Posterior vena cava (tissue), 2 donors: Measurements from ENCODE around the gene AP2A2. TPM values are rescaled to one million over a fixed set of nuclear protein-coding genes. Genes with fewer than 3 reads are reported as not detected.
A peak's percentile ranks its signal among the peaks of the same experiment; 100 is the strongest.

ENCODE experiments used
- DNase-seq: peaks from one replicate; pipeline ENCODE4 v3.0.0-alpha.2; 2020; ENCODE audit warnings: low spot score
- intact Hi-C, 2 donors: fragments of 100-400 bp; cut with DNase I; formaldehyde crosslinking; loops; one replicate each; pipeline versions ENCODE4 v1.14.1 to v1.14.2; 2022 to 2023
- total RNA-seq, 2 donors: library from RNA; stranded (reverse); fragmentation: NEBNext Ultra II Directional; extraction: Animal tissue kit (Norgen Biotek cat#: 25700); gene quantifications; one replicate each; pipeline ENCODE4 v1.2.1, GENCODE V29; 2021
- donor health status: DM: yes; HTN: yes; CAD: no.
- donor health status: DM: yes; HTN: yes; CAD: no.

Gene AP2A2
- total RNA-seq, 2 donors from 2014 or later: 83.5 to 117 TPM

DNA sequence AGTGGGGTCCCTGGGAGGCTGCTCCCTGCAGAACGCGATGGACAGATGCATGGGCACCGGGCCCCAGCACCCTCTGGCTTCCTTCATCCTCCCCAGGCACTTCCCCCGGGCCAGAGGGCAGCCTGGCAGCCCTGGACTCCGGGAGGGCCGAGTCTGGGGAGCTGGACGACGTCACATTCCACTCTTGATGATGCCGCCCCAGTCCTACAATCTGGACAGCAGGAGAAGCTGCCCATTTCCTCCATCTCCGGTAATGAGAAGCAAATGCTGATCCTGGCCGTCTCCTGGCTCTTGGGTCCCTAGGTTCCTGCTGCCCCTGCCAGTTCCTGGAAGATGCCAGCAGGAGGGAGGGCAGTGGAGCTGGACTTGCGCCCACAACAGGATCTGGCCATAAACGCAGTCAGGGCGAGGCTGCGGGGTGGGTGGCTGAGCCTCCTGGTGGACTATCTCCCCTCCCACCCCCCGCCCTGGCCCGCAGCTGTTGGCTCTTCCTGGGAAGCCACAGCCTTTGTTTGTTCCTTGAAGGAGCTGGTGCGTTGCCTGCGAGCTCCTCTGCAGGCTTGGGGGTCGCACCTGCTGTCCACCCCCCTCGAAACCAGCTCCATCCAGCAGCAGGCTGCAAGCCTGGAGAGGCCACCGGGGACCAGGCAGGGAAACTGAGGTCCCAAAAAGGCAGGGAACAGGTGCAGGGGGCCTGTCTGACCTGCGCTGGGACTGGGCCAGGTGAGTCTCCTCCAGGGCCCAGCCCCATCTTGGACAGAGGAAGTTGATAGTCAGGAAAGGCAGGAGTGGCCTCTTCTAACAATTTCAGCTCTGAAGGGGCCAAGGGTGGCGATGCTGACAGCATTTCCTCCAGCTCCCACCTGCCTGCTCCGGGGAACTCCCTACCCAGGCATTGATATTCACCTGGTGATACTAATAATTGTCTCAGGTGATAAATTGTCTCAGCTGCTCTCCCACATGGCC, 128.8 kb downstream of the AP2A2 start:
- peak; percentile 73 for DNase-seq
- intact Hi-C loops: loop anchor here in 1 of 2 donors (5.0 kb wide), 1 partner anchor 202 kb away; no protein-coding TSS in a partner anchor

- peak; percentile 56 for DNase-seq
- intact Hi-C loops: no loop called here
These were observed 129.5 kb downstream of the AP2A2 start for GRCh38 chr11:1055109-1055703.

- peak; percentile 77 for DNase-seq
- intact Hi-C loops: no loop called here
These were observed 130.5 kb downstream of the AP2A2 start for GRCh38 chr11:1055990-1056771.

DNA sequence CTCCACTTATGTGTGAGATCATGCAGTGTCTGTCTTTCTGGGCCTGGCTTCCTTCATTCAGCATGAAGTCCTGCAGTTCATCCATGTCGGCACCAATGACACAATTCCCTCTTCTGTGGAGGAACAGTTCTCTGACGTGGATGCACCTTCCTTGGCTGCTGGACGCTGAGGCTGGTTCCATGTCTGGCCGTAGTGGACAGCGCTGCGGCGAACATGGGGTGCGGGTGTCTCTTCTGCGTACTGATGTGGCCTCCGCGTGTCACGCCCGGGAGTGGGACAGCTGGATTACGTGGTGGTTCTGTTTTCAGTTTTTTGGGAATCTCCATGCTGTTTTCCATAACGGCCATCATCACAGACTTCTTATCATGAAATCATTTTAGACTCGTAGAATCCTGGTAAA, 132.1 kb downstream of the AP2A2 start:
- no peak for DNase-seq

GRCh38 chr11:1059759-1060158, 134.1 kb downstream of the AP2A2 start:
- DNase-seq: peak; percentile 50
- intact Hi-C loops: loop anchor here in 1 of 2 donors (5.0 kb wide), 1 partner anchor 1778 kb away; no protein-coding TSS in a partner anchor

More for the DNA sequence above, 132.1 kb downstream of the AP2A2 start:
- intact Hi-C loops: no loop called here

GRCh38 chr11:1060410-1060809, 134.7 kb downstream of the AP2A2 start:
- intact Hi-C loops: loop anchor here in 1 of 2 donors (5.0 kb wide), 1 partner anchor 1777 kb away; no protein-coding TSS in a partner anchor

DNA sequence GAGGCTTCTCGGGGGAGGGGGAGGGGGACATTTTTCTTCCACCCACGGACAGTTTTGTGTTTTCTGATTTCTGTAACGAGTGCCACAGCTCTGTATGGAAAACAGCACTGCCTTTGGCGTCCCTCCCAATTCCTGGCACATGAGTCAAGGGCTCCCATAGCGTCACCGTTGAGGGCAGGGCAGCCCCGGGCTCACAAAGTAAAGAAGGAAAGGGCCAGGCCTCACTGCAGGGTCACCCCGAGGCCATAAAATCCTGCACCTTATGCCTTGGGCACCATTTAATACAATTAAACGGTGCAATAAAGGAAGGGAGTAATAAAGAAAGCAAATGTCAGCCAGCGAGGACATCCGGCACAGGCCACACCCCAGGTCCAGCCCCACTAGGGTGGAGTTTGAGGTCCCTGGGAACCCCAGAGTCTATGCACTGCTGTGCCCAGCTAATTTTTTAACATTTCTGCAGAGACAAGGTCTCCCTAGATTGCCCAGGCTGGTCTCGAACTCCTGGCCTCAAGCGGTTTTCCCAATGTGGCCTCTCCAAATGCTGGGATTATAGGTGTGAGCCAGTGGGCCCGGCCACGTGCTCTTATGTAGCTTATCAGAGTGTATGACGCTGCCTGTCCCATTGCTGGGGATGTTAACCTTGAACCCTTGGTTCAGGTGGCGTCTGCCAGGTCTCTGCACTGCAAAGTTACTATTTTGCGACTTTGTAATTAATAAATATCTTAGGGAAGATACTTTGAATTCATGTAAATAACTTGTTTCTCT, 135.4 kb downstream of the AP2A2 start:
- peak; percentile 85 for DNase-seq
- intact Hi-C loops: loop anchor here in 1 of 2 donors (5.0 kb wide), 1 partner anchor 1776 kb away; no protein-coding TSS in a partner anchor

More at GRCh38 chr11:1060410-1060809, 134.7 kb downstream of the AP2A2 start:
- peak; percentile 65 for DNase-seq

Other genes with a start within 250 kb of the AP2A2 start
- gene DEAF1, start 230.6 kb upstream of the AP2A2 start, total RNA-seq: 10 to 100 TPM; 22.9 to 25.5 TPM
- 10 to 100 TPM; 13.5 to 19.3 TPM for gene TMEM80, start 230.1 kb upstream of the AP2A2 start, total RNA-seq
- gene EPS8L2, start 219.6 kb upstream of the AP2A2 start, total RNA-seq: 10 to 100 TPM; 23.8 to 38.3 TPM
- gene TALDO1, start 178.4 kb upstream of the AP2A2 start, total RNA-seq: 100 to 1,000 TPM in 1 of 2 donors, 10 to 100 TPM in 1; 76.8 to 109 TPM
- gene GATD1, start 148.4 kb upstream of the AP2A2 start, total RNA-seq: 10 to 100 TPM; 33.0 to 38.8 TPM
- gene CEND1, start 135.8 kb upstream of the AP2A2 start, total RNA-seq: not detected
- 10 to 100 TPM; 10.6 to 11.2 TPM for gene SLC25A22, start 127.6 kb upstream of the AP2A2 start, total RNA-seq
- gene PIDD1, start 120.6 kb upstream of the AP2A2 start, total RNA-seq: 1 to 10 TPM; 6.0 to 6.5 TPM
- 1,000 to 10,000 TPM; 1,286 to 1,386 TPM for gene RPLP2, start 115.9 kb upstream of the AP2A2 start, total RNA-seq
- 10 to 100 TPM; 80.7 to 85.5 TPM for gene PNPLA2, start 107.0 kb upstream of the AP2A2 start, total RNA-seq
- 1 to 10 TPM; 3.5 to 4.3 TPM for gene CRACR2B, start 98.0 kb upstream of the AP2A2 start, total RNA-seq
- gene CD151, start 92.9 kb upstream of the AP2A2 start, total RNA-seq: 100 to 1,000 TPM; 473 to 490 TPM
- 10 to 100 TPM; 63.9 to 91.4 TPM for gene POLR2L, start 83.3 kb upstream of the AP2A2 start, total RNA-seq
- 10 to 100 TPM; 75.7 to 97.3 TPM for gene TSPAN4, start 83.0 kb upstream of the AP2A2 start, total RNA-seq
- 10 to 100 TPM; 57.9 to 88.5 TPM for gene CHID1, start 15.1 kb upstream of the AP2A2 start, total RNA-seq
- not detected for gene MUC6, start 110.8 kb downstream of the AP2A2 start, total RNA-seq
- under 1 TPM in 1 of 2 donors, not detected in 1; 0.05 TPM for gene MUC2, start 149.0 kb downstream of the AP2A2 start, total RNA-seq
- not detected for gene MUC5AC, start 232.1 kb downstream of the AP2A2 start, total RNA-seq